Middle frontal gyrus (tissue), 1 donor: Measurements from ENCODE around the gene SCN8A.
"Not testable (repeated sequence)": the region's sequence is repeated elsewhere in the genome, so short reads cannot be mapped to it uniquely, and the experiment has no call there.

Experiments used
- DNase-seq: peaks from one replicate; pipeline ENCODE4 v3.0.0-alpha.2; 2015; ENCODE audit warnings: low spot score; ENCODE audit errors: extremely low spot score

The SCN8A gene

DNA sequence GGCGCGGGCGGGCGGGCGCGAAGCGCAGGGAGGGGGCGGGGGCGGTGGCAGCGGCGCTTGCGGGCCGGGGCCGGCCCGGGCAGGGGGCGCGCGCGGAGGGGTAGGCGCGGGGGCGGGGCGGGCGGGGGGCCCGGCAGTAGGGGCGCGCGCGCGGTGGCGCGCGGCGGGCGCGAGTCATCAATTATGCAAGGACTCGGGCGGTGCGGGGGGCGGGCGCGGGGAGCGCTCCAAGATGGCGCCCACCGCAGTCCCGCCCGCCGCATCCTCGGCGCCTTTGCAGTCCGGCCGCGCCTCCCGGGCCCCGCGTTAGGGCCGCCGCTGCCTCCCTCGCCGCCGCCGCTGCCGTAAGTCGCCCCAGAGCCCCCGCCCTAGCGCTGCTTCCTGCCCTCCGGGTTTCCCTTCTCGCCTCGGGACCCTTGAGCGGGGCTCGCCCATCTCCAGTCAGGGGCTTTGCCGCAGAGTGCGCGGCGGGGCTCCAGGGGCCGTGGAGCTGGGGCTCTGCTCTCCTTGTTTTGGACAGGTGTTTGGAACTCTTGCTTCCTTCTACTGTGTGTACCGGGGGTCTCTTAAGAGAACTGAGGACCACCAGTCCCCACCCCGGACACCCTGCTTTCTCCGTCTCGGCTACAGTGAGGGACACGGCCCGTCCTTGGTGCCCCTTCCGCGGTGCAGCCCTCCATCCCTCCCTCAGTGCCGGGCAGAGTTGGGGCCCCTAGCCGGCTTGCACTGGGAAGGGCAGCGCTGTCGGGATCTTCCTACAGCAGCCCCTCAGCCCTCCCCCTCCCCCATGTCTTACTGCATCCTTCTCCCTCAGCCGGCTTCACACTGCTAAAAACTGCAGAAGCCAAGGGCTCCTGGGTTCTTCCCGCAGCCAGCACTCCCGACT is at the start of gene SCN8A:
Gene SCN8A, plus strand, starts transcription at position 218 of the 886 bp plus-strand sequence. CDS start 71,585 bp downstream, outside the sequence.
- no peak for DNase-seq

DNA sequence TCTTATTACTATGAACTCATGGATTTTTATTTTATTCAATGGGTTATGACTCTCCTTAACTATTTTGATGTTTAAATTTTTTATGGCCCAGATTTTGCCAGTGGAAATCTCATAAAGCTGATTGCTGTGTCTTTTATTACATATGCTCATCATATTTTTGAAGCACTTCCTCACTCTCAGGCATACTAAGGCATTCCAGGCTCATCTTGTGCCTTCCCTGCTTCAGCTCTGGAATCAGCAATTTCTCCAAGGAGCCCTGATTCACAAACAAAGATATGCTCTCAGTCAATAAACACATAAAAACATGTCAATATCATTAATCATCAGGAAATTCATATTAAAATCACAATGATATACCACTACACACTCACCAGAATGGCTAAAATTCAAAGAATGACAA is 44.9 kb upstream of the SCN8A start:
- no peak for DNase-seq

DNA sequence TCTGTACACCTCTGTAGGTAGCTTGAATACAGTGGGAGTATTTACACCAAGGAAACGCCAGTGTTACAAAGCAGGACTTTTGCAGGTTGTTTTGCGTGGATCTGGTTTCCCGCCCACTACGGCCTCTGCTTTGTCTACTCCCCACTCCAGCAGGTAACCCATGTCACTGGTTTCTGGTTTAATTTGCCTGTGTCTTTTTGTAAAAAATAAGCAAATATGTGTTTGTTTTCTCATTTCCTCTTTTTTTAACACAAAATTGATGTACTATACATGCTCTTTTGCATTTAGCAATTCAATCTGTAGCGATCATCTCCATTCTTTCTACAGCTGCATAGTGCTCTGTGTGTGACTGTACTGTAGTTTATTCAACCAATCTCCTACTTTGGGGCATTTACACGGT is 43.4 kb upstream of the SCN8A start:
- DNase-seq, result no peak

DNA sequence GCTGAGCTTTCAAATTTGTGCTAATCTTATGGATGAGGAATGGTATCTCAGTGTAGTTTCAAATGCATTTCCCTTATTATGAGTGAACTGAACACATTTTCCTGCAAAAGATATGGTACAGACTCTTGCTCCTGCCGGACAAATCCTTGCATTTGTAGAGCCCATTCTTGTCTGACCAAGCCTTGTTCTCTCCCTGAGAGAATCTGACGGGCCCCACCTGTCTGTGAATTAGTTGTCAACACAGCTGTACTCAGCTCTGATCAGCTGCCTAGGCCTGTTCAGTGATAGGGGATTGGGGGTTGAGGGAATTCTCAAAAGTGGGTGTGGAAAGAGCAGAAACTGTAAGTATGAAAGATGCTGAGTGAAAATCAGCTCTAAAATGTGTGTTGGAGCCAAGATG is 42.8 kb upstream of the SCN8A start:
- no peak for DNase-seq

DNA sequence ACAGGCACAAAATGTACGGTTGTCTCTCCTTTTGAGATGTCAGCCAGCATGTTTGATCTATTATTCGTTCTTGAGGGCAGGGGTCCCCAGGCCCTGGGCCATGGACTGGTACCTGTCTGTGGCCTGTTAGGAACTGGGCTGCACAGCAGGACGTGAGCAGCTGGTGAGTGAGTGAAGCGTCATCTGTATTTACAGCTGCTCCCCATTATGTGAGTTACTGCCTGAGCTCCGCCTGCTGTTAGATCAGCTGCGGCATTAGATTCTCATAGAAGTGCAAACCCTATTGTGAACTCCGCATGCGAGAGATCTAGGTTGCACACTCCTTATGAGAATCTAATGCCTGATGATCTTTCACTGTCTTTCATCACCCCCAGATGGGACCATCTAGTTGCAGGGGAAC is 41.4 kb upstream of the SCN8A start:
- no peak for DNase-seq

DNA sequence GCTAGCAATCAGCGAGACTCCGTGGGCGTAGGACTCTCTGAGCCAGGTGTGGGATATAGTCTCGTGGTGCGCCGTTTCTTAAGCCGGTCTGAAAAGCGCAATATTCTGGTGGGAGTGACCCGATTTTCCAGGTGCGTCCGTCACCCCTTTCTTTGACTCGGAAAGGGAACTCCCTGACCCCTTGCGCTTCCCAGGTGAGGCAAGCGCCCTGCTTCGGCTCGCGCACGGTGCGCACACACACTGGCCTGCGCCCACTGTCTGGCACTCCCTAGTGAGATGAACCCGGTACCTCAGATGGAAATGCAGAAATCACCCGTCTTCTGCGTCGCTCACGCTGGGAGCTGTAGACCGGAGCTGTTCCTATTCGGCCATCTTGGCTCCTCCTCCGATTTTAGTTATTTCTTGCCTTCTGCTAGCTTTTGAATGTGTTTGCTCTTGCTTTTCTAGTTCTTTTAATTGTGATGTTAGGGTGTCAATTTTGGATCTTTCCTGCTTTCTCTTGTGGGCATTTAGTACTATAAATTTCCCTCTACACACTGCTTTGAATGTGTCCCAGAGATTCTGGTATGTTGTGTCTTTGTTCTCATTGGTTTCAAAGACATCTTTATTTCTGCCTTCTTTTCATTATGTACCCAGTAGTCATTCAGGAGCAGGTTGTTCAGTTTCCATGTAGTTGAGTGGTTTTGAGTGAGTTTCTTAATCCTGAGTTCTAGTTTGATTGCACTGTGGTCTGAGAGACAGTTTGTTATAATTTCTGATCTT is 22.6 kb upstream of the SCN8A start:
- not testable (repeated sequence) for DNase-seq

DNA sequence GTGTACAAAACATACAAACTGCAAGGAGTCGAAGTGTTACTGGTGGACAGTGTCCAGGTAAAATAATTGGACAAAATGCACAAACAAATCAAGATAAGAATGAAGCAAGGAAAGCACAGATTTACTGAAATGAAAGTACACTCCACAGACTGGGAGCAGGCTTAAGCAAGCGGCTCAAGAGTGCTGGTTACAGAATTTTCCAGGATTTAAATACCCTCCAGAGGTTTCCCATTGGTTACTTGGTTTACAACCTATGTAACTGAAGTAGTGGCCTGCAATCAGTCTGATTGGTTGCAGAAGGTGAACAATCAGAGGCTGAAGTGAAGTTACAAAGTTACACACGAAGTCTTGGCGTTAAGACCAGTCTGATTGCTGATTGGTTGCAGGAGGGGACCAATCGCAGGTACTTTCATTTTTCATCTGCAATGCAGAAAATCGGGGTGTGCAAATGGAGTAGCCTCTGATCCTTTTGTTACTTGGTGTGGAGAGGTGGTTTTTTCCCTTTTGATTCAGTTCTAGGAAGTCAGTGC is 11.6 kb upstream of the SCN8A start:
- DNase-seq, result no peak

DNA sequence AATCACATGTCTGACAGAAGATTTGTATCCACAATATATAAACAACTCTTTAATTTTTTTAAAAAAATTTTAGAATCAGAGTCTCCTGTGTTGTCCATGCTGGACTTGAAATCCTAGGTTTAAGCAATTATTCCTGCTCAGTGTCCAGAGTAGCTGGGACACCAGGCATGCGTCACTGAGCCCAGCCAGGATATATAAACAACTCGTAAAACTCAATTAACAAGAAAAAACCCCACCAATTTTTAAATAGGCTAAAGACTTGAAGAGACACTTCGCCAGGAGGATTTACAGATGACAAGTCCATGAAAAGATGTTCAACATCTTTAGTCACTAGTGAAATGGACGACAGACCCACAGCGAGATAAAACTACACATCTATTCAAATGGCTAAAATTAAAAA is 2.0 kb upstream of the SCN8A start:
- DNase-seq, result no peak

DNA sequence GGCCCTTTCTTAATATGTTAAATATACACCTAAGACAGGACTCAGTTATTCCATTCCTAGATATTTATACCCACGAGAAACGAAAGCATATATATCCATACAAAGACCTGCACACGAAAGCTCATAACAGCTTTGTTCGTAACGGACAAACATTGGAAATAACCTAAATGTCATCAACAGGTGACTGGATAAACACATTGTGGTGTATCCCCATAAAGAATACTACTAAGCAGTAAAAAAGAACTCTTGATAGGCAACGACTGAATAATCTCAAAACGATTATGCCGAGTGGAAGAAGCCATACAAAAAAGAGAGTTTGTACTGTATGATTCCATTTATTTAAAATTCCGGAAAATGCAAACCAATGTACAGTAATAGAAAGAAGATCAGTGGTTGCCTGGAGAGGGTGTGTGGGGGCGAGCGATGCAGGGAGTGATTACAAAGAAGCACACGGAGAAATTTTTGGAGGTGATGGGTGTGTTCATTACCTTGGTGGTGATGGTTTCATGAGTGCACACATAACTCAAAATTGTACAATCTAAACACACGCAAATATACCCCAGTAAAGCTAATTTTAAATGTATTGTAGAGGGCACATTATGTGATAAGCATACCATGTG is 1.4 kb upstream of the SCN8A start:
- DNase-seq, result no peak

DNA sequence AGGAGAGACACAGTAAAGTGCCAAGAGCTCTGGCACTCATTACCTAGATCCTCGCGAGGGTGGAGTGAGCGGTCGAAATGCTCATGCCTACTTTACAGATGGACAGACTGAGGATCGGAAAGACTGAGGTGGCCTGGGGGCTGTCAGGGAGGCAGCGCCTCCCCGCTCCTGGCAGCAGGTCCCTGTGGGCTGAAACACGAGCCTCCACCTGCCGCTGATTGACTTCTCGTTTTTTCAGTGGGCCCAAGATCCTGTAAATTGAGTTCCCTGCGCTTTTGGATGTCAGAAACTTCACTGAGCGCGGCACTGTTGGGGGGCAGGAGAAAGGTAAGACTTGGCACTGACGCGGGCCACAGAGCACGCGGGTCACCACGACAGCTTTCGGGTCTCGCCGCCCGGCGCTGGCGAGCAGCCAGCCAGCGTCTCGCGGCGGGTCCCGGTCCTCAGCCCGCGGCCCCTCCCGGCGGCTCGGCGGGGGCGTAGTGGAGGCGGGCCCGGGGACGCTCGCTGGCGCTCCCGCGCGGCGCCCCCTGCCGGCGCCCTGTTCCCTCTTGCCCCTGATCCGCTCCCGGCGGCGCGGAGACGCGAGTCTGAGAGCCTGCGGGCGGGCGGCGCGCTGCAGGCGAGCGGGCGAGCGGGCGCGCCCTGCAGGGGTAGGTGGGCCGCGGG is 552 bp upstream of the SCN8A start:
- DNase-seq, result peak; percentile 36

DNA sequence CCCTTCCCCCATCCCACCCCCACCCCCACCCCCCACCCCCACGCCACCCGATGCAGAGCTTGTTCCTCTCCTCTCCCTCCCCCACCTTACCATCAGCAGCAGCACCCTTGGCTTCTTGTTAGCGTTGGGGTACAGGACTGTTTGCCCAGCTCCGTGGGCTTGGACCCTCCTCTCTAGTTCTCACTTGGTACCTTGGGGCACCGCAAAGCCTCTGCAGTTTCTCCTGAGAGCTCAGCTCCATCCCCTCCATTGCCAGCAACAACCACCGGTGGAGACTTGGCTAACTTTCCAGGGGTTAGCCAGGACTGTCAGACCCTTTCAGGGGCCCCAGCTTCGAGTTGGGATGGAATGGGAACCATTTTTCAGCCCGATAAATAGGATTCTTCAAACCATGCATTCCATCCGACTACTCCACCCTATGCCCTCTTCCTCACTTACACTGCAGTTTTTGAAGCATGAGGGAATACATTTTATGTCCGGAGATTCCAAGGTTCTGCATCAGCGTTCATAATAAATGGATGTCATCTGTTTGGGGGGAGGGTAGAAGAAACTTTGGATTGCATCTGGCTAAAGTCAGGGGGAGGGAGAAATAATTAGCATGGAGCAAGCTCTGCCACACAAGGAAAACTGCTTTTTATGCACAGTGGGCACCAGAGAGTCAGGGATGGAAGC is 1.1 kb downstream of the SCN8A start:
- DNase-seq, result no peak

DNA sequence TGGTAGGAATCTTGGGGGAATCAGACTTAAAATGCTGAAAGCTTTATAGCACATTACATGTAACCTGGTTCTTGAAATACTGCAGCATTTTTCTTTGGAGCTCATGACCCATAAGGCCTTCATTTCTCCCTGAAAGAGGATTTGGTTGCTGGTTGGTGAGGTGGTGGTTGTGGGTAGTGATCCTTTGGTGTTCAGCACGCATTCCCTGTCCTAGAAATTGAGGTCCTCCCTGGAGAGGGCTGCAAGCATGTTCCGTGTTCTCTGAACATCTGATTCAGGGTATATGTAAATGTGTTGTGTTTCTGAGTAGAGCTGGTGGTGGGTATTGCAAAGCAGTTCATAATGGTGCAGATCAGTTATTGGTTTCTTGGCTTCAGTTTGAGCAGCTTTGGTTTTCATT is 2.0 kb downstream of the SCN8A start:
- DNase-seq, result no peak

DNA sequence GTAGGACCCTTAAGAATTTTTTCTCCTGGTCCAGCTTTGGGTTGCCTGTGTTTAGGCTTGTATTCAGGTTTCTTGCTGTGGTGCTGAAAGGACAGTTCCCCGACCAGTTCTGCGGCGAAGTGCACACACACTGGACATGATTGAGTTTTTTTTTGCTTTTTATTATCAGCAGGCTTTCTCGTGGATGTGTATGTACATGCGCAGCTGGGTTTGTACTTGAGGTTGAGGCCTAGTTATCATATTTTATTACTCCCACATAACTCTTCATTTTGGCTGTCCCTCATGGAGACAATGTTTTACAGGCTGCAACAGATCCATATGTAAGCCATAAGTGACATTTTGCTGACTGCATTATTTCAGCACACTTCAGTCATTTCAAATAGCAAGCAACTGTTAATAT is 2.5 kb downstream of the SCN8A start:
- DNase-seq, result no peak

DNA sequence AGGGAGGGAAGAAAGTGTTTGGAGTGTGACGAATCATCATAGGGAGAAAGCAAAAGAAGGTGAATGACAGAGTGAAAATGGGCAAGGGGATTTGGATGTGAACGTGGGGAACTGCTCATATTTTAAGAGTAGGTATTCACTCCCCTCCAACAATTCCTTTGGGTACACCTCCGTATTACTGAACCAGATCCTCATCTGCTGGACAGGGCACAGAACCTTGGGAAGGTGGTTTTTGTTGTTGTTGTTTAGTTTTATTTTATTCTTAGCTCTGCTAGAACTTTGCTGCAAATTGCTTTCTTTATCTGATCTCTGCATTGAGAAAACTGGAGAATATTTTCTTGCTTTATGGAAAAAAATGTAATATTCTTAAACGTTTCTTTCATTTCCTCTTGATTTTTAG is 7.1 kb downstream of the SCN8A start:
- no peak for DNase-seq

DNA sequence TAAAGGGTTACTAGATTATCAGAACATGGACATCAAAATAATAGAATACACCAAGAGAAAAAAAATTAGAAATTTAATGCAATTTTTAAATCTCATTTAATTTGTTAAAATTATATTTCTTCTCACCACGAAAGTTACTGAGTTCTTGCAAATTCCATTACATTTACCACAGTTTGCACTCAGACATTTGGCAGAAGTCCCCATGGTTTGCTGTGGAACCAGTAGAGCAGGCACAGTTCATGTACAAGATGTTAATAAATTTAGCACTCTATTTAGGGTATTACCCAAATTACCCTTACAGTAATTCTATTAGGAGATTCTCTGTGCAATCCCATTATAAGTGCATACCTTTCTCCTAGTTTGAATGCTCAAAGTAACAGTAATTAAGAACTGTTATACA is 9.7 kb downstream of the SCN8A start:
- DNase-seq, result no peak

DNA sequence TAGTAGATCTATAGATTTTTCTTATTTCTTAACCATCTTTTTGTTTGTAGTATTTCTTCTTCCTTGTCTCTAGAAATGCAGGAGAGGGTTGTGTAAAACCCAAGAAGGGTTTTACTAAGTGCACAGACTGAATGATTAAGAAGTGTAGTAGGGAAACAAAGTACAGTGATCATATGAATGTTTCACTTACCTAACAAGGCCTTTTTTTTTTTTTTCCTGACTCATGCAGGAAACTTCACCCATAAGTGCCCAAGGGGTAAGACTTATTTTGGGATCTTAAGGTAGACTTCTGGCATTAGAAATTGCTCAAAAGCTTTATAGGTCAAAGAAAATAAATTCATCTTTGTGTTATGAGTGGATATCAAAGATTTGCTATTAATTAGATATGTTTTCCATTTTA is 10.2 kb downstream of the SCN8A start:
- DNase-seq, result no peak

DNA sequence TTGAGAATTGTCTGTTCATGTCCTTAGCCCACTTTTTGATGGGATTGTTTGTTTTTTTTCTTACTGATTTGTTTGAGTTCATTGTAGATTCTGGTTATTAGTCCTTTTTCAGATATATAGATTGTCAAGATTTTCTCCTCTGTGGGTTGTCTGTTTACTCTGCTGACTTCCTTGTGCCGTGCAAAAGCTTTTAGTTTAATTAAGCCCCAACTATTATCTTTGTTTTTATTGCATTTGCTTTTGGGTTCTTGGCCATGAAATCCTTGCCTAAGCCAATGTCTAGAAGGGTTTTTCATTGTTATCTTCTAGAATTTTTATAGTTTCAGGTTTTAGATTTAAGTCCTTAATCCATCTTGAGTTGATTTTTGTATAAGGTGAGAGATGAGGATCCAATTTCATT is 14.9 kb downstream of the SCN8A start:
- not testable (repeated sequence) for DNase-seq

DNA sequence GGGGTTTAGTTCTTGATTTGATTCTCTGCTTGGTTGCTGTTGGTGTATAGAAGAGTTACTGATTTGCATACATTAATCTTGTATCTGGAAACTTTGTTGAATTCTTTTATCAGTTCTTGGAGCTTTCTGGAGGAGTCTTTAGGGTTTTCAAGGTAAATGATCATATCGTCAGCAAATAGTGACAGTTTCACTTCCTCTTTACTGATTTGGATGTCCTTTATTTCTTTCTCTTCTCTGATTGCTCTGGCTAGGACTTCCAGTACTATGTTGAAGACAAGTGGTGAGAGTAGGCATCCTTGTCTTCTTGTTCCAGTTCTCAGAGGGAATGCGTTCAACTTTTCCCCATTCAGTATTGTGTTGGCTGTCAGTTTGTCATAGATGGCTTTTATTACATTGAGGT is 16.2 kb downstream of the SCN8A start:
- DNase-seq, result not testable (repeated sequence)

DNA sequence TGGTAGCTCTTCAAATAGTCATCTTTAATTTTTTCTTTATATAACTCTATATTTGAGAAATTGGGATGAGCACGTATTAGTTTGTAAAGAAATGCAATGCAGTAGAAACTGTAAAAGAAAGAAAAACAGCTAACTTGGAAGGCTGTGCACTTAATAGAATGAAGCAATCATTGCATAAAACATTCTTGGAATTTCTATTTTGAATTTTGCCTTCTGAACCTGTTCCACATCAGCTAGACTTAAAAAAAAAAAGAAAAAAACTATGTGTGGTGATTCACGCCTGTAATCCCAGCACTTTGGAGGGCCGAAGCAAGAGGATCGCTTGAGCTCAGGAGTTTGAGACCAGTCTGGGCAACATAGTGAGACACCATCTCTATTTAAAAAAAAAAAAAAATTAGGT is 29.4 kb downstream of the SCN8A start:
- no peak for DNase-seq

DNA sequence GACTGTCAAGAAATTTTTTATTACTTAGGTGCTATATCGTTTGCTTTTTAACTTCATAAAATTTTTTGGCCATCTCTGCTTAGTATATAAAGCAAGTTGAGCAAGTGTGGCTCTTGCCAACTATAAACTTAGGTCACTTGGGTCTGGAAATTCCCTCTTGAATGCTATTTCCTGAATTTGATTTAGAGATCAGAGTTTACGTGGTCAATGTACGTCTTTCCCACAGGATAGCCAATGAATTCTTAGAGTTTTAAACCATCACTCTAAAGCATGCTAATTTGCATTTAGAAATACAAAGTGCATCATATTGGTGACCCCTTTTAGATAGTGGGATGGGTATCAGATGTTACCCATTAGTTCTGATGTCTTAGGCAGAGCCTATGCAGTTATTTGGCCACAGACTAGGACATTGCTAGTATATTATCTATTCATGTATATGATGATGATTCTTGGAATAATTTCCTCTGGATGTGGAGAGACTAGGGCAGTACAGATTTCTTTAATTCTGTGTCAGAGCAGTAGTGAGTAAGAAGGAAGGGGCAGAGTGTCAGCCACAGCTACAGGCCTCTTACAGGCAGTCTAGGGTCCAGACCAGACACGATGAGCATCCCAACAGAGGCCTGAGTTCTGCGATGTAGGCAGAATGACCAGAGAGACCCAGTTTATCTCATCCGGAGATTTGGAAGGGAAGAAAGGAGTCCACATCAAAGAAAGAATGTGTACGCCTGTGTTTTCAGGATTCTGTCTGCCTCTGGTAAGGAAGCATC is 30.3 kb downstream of the SCN8A start:
- DNase-seq, result no peak
